Lung (tissue), 12 donors: ENCODE measurements around the gene IQGAP2. TPM values are rescaled to one million over a fixed set of nuclear protein-coding genes. Genes with fewer than 3 reads are reported as not detected.

Experiments
- ATAC-seq: fragments of 200-7000 bp; cut with Tn5 transposase; one replicate; pipeline ENCODE4 v1.9.1; 2020; ENCODE audit warnings: moderate number of reproducible peaks; ENCODE audit not compliant: insufficient read depth, low FRiP score
- DNase-seq, 3 donors: peaks; one replicate each; pipeline ENCODE4 v3.0.0-alpha.2; 2013 to 2017
- H3K27ac ChIP-seq, 2 donors: one replicate each; pipeline ENCODE4 v1.5.1; 2013; ENCODE audit warnings: mild to moderate bottlenecking in 2 of 2, moderate library complexity in 2 of 2, control low read depth in 1 of 2, inconsistent platforms in 1 of 2, low read depth in 1 of 2, low read length in 1 of 2
- H3K27me3 ChIP-seq, 3 donors: one replicate each; pipeline ENCODE4 v1.5.1; 2013; ENCODE audit warnings: low read length in 2 of 3; ENCODE audit not compliant: control insufficient read depth in 3 of 3, insufficient read depth in 3 of 3
- H3K36me3 ChIP-seq, 4 donors: one replicate each; pipeline ENCODE4 v1.5.1; 2013; ENCODE audit warnings: low read length in 4 of 4, mild to moderate bottlenecking in 1 of 4, moderate library complexity in 1 of 4; ENCODE audit not compliant: control insufficient read depth in 4 of 4, insufficient read depth in 4 of 4
- H3K4me1 ChIP-seq, 5 donors: one replicate each; pipeline ENCODE4 v1.5.1; 2013; ENCODE audit warnings: low read length in 5 of 5, mild to moderate bottlenecking in 2 of 5, moderate library complexity in 1 of 5; ENCODE audit not compliant: control insufficient read depth in 5 of 5, insufficient read depth in 5 of 5
- H3K4me3 ChIP-seq: one replicate; pipeline ENCODE4 v1.5.1; 2013; ENCODE audit warnings: mild to moderate bottlenecking, control low read depth, moderate library complexity
- H3K9ac ChIP-seq, 2 donors: one replicate each; pipeline ENCODE4 v1.5.1; 2013; ENCODE audit warnings: low read length in 2 of 2, control low read depth in 1 of 2; ENCODE audit not compliant: insufficient read depth in 1 of 2
- H3K9me3 ChIP-seq, 4 donors: one replicate each; pipeline ENCODE4 v1.5.1; 2013; ENCODE audit warnings: low read length in 3 of 4, mild to moderate bottlenecking in 1 of 4, moderate library complexity in 1 of 4; ENCODE audit not compliant: control insufficient read depth in 4 of 4, insufficient read depth in 3 of 4
- WGBS, 2 donors: extraction: QIAGEN DNeasy Blood & Tissue Kit; methylation state at CpG; one replicate each; pipeline ENCODE4 v1.1.7; 2013; 5-methylcytosine and 5-hydroxymethylcytosine counted together
- polyA plus RNA-seq, 2 donors: library from polyadenylated mRNA; stranded (reverse); fragments of 200-250 nt; gene quantifications; one replicate each; pipeline ENCODE4 v1.2.1, GENCODE V29; 2013
- total RNA-seq, 2 donors: library from RNA; depleted of rRNA in 1 of 2; stranded (reverse); fragments of >200 nt in 1 of 2; gene quantifications; one replicate each; pipeline ENCODE4 v1.2.1, GENCODE V29; 2014 to 2021
- TF ChIP-seq, protein P1 (sequence below): IDR thresholded peaks from 2 replicates; pipeline ENCODE4 v1.5.1; 2012; ENCODE audit warnings: mild to moderate bottlenecking; ENCODE audit errors: control extremely low read depth, extremely low read depth
- donor health status: control.
- donor health status: control.
- donor health status: Bipolar disorder and iron deficiency.
- donor health status: healthy.
- donor health status: DM: yes; HTN: yes; CAD: no.

Gene IQGAP2
- total and polyA plus RNA-seq, 4 donors = 6.0 to 33.6 (median 13.7) TPM

DNA sequence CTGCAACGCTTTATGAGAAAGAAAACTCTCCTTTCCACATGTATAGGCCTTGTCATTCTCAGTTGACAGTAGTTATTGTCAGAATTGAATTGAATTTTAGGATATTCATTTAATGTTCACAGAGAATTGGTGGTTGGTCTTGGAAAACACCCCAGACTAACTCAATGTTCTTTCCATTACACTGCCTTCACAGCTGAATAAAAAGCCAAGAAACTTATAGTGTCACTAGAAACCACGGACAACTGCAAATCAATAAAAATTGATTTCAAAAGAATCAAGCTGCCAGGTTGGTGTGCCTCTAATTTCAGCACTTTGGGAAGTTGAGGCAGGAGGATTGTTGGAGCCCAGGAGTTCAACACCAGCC lies 38.9 kb upstream of the IQGAP2 start:
- Histone ChIP-seq H3K4me1 (peaks cover 0 to 4% (median 0%) of the 10 kb centered on the region in 5 donors), H3K9ac (no peak overlapping the region), H3K9me3 (no peaks in the 10 kb centered on the region), H3K36me3 (no peaks in the 10 kb centered on the region), H3K4me3 (no peak overlapping the region), H3K27ac (no peak overlapping the region), H3K27me3 (no peaks in the 10 kb centered on the region)
- 82 to 87% methylated on average over 2 of the region's 2 CpGs for WGBS, 2 donors
- no peak for ATAC-seq
- TF ChIP-seq, protein P1, sequence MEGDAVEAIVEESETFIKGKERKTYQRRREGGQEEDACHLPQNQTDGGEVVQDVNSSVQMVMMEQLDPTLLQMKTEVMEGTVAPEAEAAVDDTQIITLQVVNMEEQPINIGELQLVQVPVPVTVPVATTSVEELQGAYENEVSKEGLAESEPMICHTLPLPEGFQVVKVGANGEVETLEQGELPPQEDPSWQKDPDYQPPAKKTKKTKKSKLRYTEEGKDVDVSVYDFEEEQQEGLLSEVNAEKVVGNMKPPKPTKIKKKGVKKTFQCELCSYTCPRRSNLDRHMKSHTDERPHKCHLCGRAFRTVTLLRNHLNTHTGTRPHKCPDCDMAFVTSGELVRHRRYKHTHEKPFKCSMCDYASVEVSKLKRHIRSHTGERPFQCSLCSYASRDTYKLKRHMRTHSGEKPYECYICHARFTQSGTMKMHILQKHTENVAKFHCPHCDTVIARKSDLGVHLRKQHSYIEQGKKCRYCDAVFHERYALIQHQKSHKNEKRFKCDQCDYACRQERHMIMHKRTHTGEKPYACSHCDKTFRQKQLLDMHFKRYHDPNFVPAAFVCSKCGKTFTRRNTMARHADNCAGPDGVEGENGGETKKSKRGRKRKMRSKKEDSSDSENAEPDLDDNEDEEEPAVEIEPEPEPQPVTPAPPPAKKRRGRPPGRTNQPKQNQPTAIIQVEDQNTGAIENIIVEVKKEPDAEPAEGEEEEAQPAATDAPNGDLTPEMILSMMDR = no peak
- DNase-seq = no peak

DNA sequence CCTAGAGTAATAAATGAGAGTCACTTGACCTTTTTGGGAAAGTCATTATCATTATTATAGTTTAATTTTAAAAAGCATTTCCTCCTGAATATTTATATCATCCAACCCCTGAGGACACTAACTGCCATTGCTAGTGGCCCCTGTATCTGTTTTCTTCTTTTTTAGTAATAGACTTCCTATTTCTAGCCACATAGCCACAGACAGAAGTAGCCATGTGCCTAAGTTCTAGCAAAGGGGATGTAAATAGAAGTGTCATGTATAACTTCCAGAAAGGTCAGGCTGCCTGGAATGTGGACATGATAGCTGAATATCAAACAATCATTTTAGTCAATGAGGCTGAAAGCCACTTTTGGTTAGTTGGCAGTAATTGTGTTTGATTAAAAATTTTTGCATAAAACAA lies 37.5 kb upstream of the IQGAP2 start:
- no peak for ATAC-seq
- TF ChIP-seq, protein P1 = no peak
- no peaks in the 10 kb centered on the region for H3K9me3 ChIP-seq
- H3K4me1 ChIP-seq = peaks cover 0 to 4% (median 0%) of the 10 kb centered on the region in 5 donors
- no peaks in the 10 kb centered on the region for H3K27me3 ChIP-seq
- no peak overlapping the region for H3K27ac ChIP-seq
- H3K9ac ChIP-seq = no peak overlapping the region
- no peak for DNase-seq
- H3K4me3 ChIP-seq = no peak overlapping the region
- no peaks in the 10 kb centered on the region for H3K36me3 ChIP-seq

DNA sequence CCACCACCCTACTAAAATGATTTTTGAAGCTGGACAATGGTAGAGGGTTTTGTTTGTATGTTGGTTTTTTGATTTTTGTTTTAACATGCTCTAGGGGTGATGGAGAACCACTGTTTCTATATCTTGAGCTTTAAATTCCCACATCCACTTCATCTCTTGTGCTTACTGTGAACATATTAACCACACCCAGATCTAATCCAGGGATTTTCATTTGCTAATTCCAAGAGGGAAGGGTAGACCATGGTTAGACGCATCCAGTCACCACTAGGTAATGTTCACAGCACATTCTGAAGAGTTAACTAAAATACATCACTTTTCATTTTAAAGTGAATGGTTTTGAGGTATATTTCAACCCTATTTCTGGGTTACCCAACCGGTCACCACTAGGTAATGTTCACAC lies 36.5 kb upstream of the IQGAP2 start:
- Histone ChIP-seq H3K27ac (no peak overlapping the region), H3K27me3 (no peaks in the 10 kb centered on the region), H3K4me1 (peaks cover 0 to 4% (median 0%) of the 10 kb centered on the region in 5 donors), H3K36me3 (no peaks in the 10 kb centered on the region), H3K4me3 (no peak overlapping the region), H3K9ac (no peak overlapping the region), H3K9me3 (no peaks in the 10 kb centered on the region)
- 96% methylated on average over 2 of the region's 2 CpGs for WGBS, 2 donors
- DNase-seq (no peak), ATAC-seq (no peak)
- TF ChIP-seq, protein P1 = no peak

DNA sequence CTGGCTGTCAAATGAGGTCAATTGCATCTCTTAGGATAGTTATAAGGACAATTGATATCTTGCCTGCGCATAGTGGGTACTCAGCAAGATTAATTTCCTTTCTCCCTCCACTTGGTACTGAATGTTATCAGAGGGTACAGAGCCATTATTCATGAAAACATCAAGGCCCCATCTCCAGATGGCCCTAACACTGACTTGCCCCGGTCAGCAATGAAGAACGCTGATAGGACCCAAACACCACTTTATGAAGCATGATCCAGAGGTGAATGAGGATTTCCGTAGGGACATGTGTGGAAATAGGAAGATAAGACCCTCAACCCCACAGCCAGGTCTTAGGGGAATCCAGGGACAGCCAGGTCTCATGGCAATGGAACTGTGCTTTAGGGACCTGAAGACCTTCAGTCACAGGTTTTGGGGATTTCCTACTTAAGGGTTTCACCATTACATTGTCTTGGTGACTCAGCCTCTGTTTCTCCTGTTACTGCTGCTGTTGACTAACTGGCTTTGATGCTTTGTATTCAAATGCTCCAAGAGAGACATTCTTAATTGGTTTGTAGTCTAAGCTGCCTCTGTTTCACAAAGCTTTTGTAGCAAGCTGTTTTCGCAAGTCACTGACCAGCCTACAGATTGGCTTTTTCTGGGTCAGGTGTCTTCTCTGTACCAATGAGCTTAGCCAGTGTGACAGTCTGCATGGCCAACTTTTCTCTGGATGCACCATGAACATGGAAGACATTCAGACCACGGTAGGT lies 35.3 kb upstream of the IQGAP2 start:
- Histone ChIP-seq H3K27me3 (no peaks in the 10 kb centered on the region), H3K9ac (no peak overlapping the region), H3K27ac (no peak overlapping the region), H3K9me3 (no peaks in the 10 kb centered on the region), H3K4me1 (peaks cover 0 to 12% (median 2%) of the 10 kb centered on the region in 5 donors), H3K4me3 (no peak overlapping the region), H3K36me3 (no peaks in the 10 kb centered on the region)
- TF ChIP-seq, protein P1 = no peak
- no peak for ATAC-seq
- WGBS, 2 donors = 96 to 99% methylated on average over 6 of the region's 6 CpGs
- DNase-seq = no peak
